WI38 (cell line): ENCODE data around the gene PRDM15.

Experiments
- H3K4me3 ChIP-seq: 2 replicates; pipeline ENCODE4 v1.5.1; 2011; ENCODE audit warnings: low read depth, mild to moderate bottlenecking, control low read depth, low read length
- CTCF ChIP-seq: IDR thresholded peaks from 2 replicates; pipeline ENCODE4 v1.5.1; 2012; ENCODE audit warnings: low read depth, mild to moderate bottlenecking, control low read depth, low read length

The PRDM15 gene

DNA sequence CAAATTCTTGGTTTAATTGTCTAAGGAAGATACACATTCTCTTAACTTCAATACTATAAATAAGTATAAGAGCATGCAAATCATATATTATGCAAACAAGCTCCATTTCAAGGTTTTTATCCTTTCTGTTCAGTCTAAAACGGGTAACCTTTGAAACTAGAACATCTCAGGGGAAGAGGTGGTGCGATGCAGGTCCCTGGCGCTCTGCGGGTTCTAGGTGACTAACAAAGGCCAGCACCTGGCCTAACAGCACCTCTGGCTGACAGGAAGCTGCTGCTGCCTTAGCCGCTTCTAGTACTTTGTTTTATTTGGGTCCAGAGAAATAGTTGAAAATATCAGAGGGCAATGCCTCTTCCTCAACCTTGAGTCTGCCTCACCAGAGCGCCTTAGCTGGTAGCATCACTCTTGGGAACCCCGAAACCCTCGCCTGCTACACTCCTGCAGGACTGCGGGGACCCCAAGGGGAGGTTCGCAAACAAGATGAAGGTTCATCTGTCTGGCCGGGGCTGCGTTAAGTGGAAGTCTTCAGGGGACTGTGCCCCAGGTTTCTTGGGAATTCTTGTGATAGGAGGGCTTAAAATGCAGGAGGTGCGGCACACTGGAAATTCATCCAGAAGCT lies 45.5 kb downstream of the PRDM15 start:
- H3K4me3 ChIP-seq = no peak overlapping the region
- TF ChIP-seq CTCF = no peak

GRCh38 chr21:41832596-41833496 lies 46.3 kb downstream of the PRDM15 start:
- H3K4me3 ChIP-seq = no peak overlapping the region
- no peak for TF ChIP-seq CTCF

GRCh38 chr21:41831866-41832595 lies 47.1 kb downstream of the PRDM15 start:
- no peak for TF ChIP-seq CTCF
- H3K4me3 ChIP-seq = no peak overlapping the region

DNA sequence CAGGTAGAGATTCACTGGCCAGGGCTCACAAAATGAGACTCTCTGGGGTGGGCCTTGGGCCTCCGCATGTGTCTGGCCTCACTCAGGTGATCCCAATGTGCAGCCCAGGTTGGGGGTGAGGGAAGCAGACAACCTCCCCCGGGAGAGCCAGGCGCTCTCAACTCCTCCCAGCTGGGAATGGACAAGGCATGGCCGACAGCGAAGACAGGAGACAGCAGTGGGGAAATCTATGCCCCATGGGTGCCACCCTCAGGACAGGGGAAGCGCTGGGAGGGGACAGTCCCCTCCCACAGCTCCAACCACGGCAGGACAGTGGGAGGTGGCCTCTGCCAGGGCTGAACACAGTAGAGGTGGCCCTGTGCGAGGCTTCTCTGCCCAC lies 47.7 kb downstream of the PRDM15 start:
- TF ChIP-seq CTCF = no peak
- no peak overlapping the region for H3K4me3 ChIP-seq

GRCh38 chr21:41830764-41831452 lies 48.2 kb downstream of the PRDM15 start:
- no peak for TF ChIP-seq CTCF

GRCh38 chr21:41830145-41830707 lies 48.9 kb downstream of the PRDM15 start:
- TF ChIP-seq CTCF = no peak
- H3K4me3 ChIP-seq = no peak overlapping the region

More at GRCh38 chr21:41830764-41831452, 48.2 kb downstream of the PRDM15 start:
- no peak overlapping the region for H3K4me3 ChIP-seq
